LoVo (cell line): ENCODE data around the gene NRXN3.

Experiments used
- DNase-seq: peaks from one replicate; pipeline ENCODE4 v3.0.0-alpha.2; 2016; ENCODE audit warnings: low spot score

NRXN3 gene

GRCh38 chr14:78576437-78577166, 406.4 kb downstream of the NRXN3 start:
- DNase-seq: no peak

- DNase-seq: no peak
Observed at GRCh38 chr14:78581229-78581628, 411.1 kb downstream of the NRXN3 start.

GRCh38 chr14:78586681-78587080, 416.5 kb downstream of the NRXN3 start:
- no peak for DNase-seq

- no peak for DNase-seq
Observed at GRCh38 chr14:78588906-78589305, 418.7 kb downstream of the NRXN3 start.

- no peak for DNase-seq
Observed at GRCh38 chr14:78592616-78593219, 422.5 kb downstream of the NRXN3 start.

- no peak for DNase-seq
Observed at GRCh38 chr14:78593949-78594348, 423.8 kb downstream of the NRXN3 start.

- DNase-seq: no peak
Observed at GRCh38 chr14:78595797-78596196, 425.6 kb downstream of the NRXN3 start.

GRCh38 chr14:78598046-78598920, 428.1 kb downstream of the NRXN3 start:
- peak; percentile 57 for DNase-seq

- no peak for DNase-seq
Observed at GRCh38 chr14:78605025-78605762, 435.0 kb downstream of the NRXN3 start.

GRCh38 chr14:78605897-78606500, 435.8 kb downstream of the NRXN3 start:
- DNase-seq: no peak

GRCh38 chr14:78608998-78609787, 439.0 kb downstream of the NRXN3 start:
- DNase-seq: no peak

- no peak for DNase-seq
Observed at GRCh38 chr14:78610994-78611393, 440.8 kb downstream of the NRXN3 start.

- DNase-seq: no peak
Observed at GRCh38 chr14:78611796-78612571, 441.8 kb downstream of the NRXN3 start.

- DNase-seq: no peak
Observed at GRCh38 chr14:78612666-78613065, 442.5 kb downstream of the NRXN3 start.

GRCh38 chr14:78614593-78614992, 444.4 kb downstream of the NRXN3 start:
- DNase-seq: no peak

GRCh38 chr14:78617735-78618134, 447.6 kb downstream of the NRXN3 start:
- DNase-seq: no peak

GRCh38 chr14:78618368-78618767, 448.2 kb downstream of the NRXN3 start:
- no peak for DNase-seq

- DNase-seq: no peak
Observed at GRCh38 chr14:78627114-78627513, 456.9 kb downstream of the NRXN3 start.

GRCh38 chr14:78631551-78631950, 461.4 kb downstream of the NRXN3 start:
- no peak for DNase-seq

- no peak for DNase-seq
Observed at GRCh38 chr14:78633752-78634151, 463.6 kb downstream of the NRXN3 start.
